ENCODE measurements around the gene EFNA4.

Gene EFNA4

DNA sequence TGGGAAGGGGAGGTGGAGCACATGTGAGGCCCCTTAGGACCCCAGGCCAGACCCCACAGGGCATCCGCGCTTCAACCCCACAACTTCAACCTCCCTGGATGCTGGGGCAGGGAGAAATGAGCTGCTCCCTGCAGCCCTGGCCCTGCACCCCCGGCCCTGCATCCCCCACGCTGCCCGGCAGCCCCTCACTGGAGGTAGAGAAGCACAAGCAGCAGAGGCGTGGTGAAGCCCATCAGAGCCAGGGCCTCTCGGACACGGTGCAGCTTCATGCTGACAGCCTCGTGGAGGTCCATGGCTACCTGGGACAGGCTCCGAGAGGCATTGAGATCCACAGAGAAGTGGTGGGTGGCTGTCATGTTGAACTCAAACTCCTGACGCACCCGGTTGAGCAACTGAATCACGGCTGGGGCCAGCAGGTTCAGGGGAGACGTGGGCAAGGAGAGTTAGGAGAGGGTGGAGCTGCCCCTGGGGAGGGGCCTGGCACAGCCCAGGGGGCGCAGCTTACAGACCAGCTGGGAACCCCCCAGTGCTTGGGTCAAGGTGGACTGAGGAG lies 33.2 kb upstream of the EFNA4 start:
- TF ChIP-seq, protein P1, sequence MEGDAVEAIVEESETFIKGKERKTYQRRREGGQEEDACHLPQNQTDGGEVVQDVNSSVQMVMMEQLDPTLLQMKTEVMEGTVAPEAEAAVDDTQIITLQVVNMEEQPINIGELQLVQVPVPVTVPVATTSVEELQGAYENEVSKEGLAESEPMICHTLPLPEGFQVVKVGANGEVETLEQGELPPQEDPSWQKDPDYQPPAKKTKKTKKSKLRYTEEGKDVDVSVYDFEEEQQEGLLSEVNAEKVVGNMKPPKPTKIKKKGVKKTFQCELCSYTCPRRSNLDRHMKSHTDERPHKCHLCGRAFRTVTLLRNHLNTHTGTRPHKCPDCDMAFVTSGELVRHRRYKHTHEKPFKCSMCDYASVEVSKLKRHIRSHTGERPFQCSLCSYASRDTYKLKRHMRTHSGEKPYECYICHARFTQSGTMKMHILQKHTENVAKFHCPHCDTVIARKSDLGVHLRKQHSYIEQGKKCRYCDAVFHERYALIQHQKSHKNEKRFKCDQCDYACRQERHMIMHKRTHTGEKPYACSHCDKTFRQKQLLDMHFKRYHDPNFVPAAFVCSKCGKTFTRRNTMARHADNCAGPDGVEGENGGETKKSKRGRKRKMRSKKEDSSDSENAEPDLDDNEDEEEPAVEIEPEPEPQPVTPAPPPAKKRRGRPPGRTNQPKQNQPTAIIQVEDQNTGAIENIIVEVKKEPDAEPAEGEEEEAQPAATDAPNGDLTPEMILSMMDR (IDR thresholded peaks at IDR 0.05; ENCODE audit: low read depth, low read length): no peak
- Histone ChIP-seq H3K27me3 (ENCODE audit: insufficient read depth, low read depth, severe bottlenecking) (no peaks in the 10 kb centered on the region), H3K4me3 (ENCODE audit: low read depth, low read length) (no peak overlapping the region), H3K9me3 (ENCODE audit: severe bottlenecking) (no peaks in the 10 kb centered on the region), H3K36me3 (no peaks in the 10 kb centered on the region), H3K27ac (no peak overlapping the region)
- no peak for DNase-seq

DNA sequence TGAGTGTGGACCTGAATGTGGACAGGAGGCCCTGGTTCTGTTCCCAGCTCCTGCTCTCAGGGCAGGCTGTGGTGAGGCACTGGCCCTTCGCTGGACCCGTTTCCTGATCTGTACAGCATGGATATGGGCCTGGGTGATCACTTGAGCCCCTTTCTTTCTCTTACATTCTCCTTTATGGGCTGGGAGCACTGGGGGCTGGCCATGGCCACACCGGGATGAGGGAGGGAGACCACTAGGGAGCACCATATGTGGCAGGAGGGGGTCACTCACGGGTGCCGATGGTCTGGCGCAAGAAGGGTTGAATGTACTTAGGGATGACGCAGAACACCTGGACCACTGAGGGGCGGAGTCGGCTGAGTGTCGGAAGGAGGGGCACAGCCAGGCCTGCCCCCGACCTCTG lies 32.6 kb upstream of the EFNA4 start:
- no peaks in the 10 kb centered on the region for H3K27me3 ChIP-seq (ENCODE audit: insufficient read depth, low read depth, severe bottlenecking)
- TF ChIP-seq, protein P1 (IDR thresholded peaks at IDR 0.05; ENCODE audit: low read depth, low read length): no peak
- DNase-seq: no peak

DNA sequence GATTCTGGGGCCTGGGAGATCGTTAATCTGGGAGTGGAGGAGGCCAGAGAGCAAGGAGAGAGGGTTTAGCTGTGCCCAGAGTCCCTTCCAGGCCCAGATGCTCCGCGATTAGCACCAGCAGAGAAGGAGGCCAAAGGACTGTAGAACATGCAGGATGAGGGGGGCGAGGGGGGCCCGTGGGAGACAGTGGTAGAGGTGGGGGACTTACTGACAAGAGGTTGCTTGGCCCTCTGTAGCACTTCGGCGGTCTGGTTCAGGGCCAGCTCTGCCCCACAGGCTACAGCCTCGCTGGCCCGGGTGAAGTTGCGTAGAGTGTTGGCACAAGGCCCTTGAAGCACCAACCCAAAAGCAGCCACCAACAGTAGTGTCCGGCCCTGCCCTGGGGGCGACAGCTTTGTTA lies 30.7 kb upstream of the EFNA4 start:
- H3K4me3 ChIP-seq (ENCODE audit: low read depth, low read length): no peak overlapping the region
- no peaks in the 10 kb centered on the region for H3K27me3 ChIP-seq (ENCODE audit: insufficient read depth, low read depth, severe bottlenecking)
- DNase-seq: no peak
- no peak overlapping the region for H3K27ac ChIP-seq
- no peaks in the 10 kb centered on the region for H3K36me3 ChIP-seq
- no peaks in the 10 kb centered on the region for H3K9me3 ChIP-seq (ENCODE audit: severe bottlenecking)
- TF ChIP-seq, protein P1 (IDR thresholded peaks at IDR 0.05; ENCODE audit: low read depth, low read length): no peak

More for the DNA sequence above, 32.6 kb upstream of the EFNA4 start:
- no peaks in the 10 kb centered on the region for H3K9me3 ChIP-seq (ENCODE audit: severe bottlenecking)
- H3K36me3 ChIP-seq: no peaks in the 10 kb centered on the region
- H3K27ac ChIP-seq: no peak overlapping the region
- no peak overlapping the region for H3K4me3 ChIP-seq (ENCODE audit: low read depth, low read length)

DNA sequence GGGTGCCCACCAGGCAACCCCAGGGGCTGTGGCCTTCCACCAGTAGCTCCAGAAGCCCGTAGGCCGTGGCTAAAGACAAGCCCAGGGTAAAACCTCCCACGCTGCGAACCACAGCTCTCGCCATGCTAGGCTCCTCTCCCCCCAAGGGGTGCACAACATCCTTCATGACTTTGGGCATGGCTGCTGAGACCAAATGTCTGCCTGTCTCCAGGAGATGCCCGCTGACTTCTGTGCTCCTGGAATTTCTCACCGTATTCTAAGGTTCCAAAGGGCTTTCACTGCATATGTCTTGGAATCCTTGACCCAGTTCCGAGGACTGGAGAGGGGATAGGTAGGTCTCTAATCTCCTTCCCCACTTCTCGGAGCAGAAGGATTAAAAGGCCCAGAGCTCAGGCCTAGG lies 30.0 kb upstream of the EFNA4 start, which contains the start of the genes DCST1 and DCST2:
DCST1 (plus strand) TSS at position 301 of the 400 bp plus-strand sequence. CDS start 213 bp downstream, outside the sequence.
DCST2 (minus strand) TSS at position 258 of the 400 bp plus-strand sequence; CDS start at position 178, 80 bp downstream.
- DNase-seq: peak; percentile 58
- TF ChIP-seq, protein P1 (IDR thresholded peaks at IDR 0.05; ENCODE audit: low read depth, low read length): no peak
- Histone ChIP-seq H3K27me3 (ENCODE audit: insufficient read depth, low read depth, severe bottlenecking) (no peaks in the 10 kb centered on the region), H3K27ac (no peak within 1 kb of the TSS), H3K4me3 (ENCODE audit: low read depth, low read length) (no peak within 1 kb of the TSS), H3K9me3 (ENCODE audit: severe bottlenecking) (no peaks in the 10 kb centered on the region), H3K36me3 (no peaks in the 10 kb centered on the region)

DNA sequence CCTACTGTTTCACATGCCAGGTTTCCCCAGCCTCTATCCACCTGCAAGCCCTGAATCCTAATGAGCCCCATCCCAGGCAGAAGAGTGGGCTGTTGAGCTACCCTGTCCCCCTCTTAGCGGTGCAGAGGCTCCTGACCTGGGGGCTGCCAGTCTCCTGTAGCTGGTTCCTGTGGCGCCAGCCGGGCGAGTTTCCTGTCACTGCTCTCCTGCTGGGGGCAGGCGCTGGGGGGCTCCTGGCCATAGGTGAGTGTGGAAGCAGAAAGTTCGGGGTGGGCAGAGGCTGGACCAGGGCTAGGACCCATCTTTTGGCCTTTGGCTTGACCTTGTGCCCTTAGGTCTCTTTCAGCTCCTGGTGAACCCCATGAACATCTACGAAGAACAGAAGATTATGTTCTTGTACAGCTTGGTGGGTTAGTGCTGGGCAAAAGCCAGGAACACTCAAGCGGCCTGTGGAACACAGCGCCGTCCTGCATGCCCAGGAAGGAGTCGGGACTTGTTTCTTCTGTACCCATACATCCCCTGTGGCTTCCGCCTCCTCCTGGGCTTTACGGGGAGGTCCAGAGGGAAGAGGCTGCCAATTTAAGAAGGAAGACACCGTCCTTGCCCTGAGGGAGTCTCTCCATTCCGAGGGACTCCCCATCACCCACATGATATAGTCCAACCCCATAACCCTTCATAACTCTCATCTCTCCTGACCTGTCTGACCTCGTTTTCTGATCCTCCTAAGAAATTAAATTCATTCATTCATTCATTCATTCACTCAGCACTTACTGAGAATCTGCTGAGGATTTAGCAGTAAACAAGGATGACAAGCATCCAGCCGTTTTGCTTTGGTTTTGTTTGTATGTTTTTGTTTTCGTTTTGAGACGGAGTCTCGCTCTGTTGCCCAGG lies 29.0 kb upstream of the EFNA4 start:
- TF ChIP-seq, protein P1 (IDR thresholded peaks at IDR 0.05; ENCODE audit: low read depth, low read length): no peak
- no peak overlapping the region for H3K4me3 ChIP-seq (ENCODE audit: low read depth, low read length)
- DNase-seq: no peak

More for the DNA sequence above, 29.0 kb upstream of the EFNA4 start:
- H3K27ac ChIP-seq: no peak overlapping the region
- H3K36me3 ChIP-seq: no peaks in the 10 kb centered on the region
- H3K9me3 ChIP-seq (ENCODE audit: severe bottlenecking): no peaks in the 10 kb centered on the region
- H3K27me3 ChIP-seq (ENCODE audit: insufficient read depth, low read depth, severe bottlenecking): no peaks in the 10 kb centered on the region
